K562 (cell line): ENCODE measurements around the gene HNF1B.

Source experiments
- CHD2 ChIP-seq: IDR thresholded peaks from 2 replicates; pipeline ENCODE4 v1.6.1; 2011; ENCODE audit warnings: low read depth, low read length
- ETV1 ChIP-seq: fragments of 450-650 bp; conservative IDR thresholded peaks from 2 replicates; pipeline ENCODE4 v1.6.1; 2016; ENCODE audit warnings: missing genetic modification characterization, control low read depth, low read depth, missing compliant biosample characterization
- TF ChIP-seq, protein P1 (sequence below): fragments of 450-650 bp; IDR thresholded peaks from 2 replicates; pipeline ENCODE4 v1.6.1; 2017; ENCODE audit warnings: mild to moderate bottlenecking, moderate library complexity
- TF ChIP-seq, protein P2 (sequence below): sonication (generic); IDR thresholded peaks from 2 replicates; pipeline ENCODE4 v1.6.1; 2016
- TF ChIP-seq, protein P3 (sequence below): fragments of 450-650 bp; formaldehyde crosslinking; IDR thresholded peaks from 2 replicates; pipeline ENCODE4 v1.4.0; 2020; ENCODE audit warnings: mild to moderate bottlenecking, moderate library complexity
- TF ChIP-seq, protein P4 (sequence below), 3 experiments: IDR thresholded peaks in 2 of 3; conservative IDR thresholded peaks in 1 of 3; 2 replicates each; pipeline ENCODE4 v1.5.1; 2011 to 2012; ENCODE audit warnings: low read length in 3 of 3, mild to moderate bottlenecking in 3 of 3, control low read depth in 2 of 3, improper control_type of control experiment in 1 of 3, inconsistent platforms in 1 of 3, low read depth in 1 of 3, mixed read lengths in 1 of 3, moderate library complexity in 1 of 3; ENCODE audit not compliant: insufficient read depth in 2 of 3
- TF ChIP-seq, protein P5 (sequence below): fragments of 150-350 bp; conservative IDR thresholded peaks from 2 replicates; pipeline ENCODE4 v1.6.1; 2014; ENCODE audit warnings: low read length

DNA sequence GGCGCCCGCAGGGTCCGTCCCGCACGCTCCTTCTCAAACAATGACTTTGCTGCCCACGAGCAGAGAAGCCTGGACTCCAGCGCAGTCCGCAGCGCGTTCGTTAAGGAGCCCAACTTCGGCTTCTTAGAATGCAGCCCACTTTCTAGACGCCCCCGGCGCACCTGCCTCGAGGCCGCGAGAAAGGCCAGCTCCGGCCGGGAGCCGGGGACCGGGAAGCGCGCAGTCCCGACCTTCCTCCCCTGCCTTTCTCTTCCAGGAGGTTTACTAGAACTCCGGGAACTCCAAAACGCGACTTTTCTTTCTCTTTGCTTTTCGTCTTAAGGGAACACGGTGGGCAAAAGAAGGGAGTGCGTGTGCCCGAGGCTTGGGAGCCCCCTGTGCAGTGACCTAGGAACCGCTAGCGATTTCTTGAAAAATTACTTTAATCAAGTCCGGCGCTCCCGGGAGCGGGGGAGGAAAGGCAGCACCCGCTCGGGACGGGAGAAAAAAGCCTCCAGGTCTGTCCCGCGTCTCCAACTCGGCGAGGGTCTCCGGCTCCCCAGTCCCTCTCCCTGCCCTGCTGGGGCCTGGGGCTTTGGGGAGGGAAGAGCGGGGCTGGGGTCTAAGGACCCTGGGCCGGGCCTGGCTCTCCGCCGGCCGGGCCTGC lies 2.6 kb downstream of the HNF1B start:
- TF ChIP-seq, protein P1, sequence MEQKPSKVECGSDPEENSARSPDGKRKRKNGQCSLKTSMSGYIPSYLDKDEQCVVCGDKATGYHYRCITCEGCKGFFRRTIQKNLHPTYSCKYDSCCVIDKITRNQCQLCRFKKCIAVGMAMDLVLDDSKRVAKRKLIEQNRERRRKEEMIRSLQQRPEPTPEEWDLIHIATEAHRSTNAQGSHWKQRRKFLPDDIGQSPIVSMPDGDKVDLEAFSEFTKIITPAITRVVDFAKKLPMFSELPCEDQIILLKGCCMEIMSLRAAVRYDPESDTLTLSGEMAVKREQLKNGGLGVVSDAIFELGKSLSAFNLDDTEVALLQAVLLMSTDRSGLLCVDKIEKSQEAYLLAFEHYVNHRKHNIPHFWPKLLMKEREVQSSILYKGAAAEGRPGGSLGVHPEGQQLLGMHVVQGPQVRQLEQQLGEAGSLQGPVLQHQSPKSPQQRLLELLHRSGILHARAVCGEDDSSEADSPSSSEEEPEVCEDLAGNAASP: no peak
- TF ChIP-seq, protein P2, sequence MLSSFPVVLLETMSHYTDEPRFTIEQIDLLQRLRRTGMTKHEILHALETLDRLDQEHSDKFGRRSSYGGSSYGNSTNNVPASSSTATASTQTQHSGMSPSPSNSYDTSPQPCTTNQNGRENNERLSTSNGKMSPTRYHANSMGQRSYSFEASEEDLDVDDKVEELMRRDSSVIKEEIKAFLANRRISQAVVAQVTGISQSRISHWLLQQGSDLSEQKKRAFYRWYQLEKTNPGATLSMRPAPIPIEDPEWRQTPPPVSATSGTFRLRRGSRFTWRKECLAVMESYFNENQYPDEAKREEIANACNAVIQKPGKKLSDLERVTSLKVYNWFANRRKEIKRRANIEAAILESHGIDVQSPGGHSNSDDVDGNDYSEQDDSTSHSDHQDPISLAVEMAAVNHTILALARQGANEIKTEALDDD: no peak
- TF ChIP-seq, protein P3, sequence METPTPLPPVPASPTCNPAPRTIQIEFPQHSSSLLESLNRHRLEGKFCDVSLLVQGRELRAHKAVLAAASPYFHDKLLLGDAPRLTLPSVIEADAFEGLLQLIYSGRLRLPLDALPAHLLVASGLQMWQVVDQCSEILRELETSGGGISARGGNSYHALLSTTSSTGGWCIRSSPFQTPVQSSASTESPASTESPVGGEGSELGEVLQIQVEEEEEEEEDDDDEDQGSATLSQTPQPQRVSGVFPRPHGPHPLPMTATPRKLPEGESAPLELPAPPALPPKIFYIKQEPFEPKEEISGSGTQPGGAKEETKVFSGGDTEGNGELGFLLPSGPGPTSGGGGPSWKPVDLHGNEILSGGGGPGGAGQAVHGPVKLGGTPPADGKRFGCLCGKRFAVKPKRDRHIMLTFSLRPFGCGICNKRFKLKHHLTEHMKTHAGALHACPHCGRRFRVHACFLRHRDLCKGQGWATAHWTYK (CRISPR knock-in tag): no peak
- TF ChIP-seq, protein P4, sequence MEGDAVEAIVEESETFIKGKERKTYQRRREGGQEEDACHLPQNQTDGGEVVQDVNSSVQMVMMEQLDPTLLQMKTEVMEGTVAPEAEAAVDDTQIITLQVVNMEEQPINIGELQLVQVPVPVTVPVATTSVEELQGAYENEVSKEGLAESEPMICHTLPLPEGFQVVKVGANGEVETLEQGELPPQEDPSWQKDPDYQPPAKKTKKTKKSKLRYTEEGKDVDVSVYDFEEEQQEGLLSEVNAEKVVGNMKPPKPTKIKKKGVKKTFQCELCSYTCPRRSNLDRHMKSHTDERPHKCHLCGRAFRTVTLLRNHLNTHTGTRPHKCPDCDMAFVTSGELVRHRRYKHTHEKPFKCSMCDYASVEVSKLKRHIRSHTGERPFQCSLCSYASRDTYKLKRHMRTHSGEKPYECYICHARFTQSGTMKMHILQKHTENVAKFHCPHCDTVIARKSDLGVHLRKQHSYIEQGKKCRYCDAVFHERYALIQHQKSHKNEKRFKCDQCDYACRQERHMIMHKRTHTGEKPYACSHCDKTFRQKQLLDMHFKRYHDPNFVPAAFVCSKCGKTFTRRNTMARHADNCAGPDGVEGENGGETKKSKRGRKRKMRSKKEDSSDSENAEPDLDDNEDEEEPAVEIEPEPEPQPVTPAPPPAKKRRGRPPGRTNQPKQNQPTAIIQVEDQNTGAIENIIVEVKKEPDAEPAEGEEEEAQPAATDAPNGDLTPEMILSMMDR (IDR thresholded peaks at IDR 0.05 in 2 of 3, conservative IDR thresholded peaks at IDR 0.05 in 1 of 3; ENCODE audit: insufficient read depth in 2 of 3, low read depth in 1 of 3, low read length in 3 of 3): no peak
- TF ChIP-seq CHD2: no peak
- no peak for TF ChIP-seq ETV1 (tag)
- TF ChIP-seq, protein P5, sequence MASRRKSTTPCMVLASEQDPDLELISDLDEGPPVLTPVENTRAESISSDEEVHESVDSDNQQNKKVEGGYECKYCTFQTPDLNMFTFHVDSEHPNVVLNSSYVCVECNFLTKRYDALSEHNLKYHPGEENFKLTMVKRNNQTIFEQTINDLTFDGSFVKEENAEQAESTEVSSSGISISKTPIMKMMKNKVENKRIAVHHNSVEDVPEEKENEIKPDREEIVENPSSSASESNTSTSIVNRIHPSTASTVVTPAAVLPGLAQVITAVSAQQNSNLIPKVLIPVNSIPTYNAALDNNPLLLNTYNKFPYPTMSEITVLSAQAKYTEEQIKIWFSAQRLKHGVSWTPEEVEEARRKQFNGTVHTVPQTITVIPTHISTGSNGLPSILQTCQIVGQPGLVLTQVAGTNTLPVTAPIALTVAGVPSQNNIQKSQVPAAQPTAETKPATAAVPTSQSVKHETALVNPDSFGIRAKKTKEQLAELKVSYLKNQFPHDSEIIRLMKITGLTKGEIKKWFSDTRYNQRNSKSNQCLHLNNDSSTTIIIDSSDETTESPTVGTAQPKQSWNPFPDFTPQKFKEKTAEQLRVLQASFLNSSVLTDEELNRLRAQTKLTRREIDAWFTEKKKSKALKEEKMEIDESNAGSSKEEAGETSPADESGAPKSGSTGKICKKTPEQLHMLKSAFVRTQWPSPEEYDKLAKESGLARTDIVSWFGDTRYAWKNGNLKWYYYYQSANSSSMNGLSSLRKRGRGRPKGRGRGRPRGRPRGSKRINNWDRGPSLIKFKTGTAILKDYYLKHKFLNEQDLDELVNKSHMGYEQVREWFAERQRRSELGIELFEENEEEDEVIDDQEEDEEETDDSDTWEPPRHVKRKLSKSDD: no peak
